Measurements from ENCODE around the gene GNG4. TPM values are rescaled to one million over a fixed set of nuclear protein-coding genes. Genes with fewer than 3 reads are reported as not detected.

GNG4 gene
- total and polyA plus RNA-seq, 2 of the 4 experiments (the other 2 are of a cell fraction), result 0.18 to 0.29 TPM

GRCh38 chr1:235622936-235623779, 26.4 kb downstream of the GNG4 start:
- peaks cover 2% of the 10 kb centered on the region; the same call in 1 of the 2 replicates for H3K9me1 ChIP-seq (ENCODE audit: insufficient read depth, low read length)
- H2BK20ac ChIP-seq (ENCODE audit: low read depth, low read length), result no peak overlapping the region
- no peak overlapping the region for H2BK15ac ChIP-seq (ENCODE audit: low read depth, low read length)
- H3K9ac ChIP-seq (ENCODE audit: low read depth, low read length), result no peak overlapping the region
- no peak for TF ChIP-seq MAZ (IDR thresholded peaks at IDR 0.05; ENCODE audit: borderline replicate concordance, low read depth, low read length)
- no peak overlapping the region for H2BK5ac ChIP-seq (ENCODE audit: low read depth, low read length, poor library complexity, severe bottlenecking)
- no peak overlapping the region for H3K4me3 ChIP-seq (ENCODE audit: insufficient read depth, low read depth, low read length)
- in situ Hi-C loops (cut with MboI; ENCODE audit: low sequenced_read_pairs) (no loop called here), intact Hi-C loops (cut with micrococcal nuclease) (no loop called here), dilution Hi-C loops (cut with HindIII; ENCODE audit: low sequenced_read_pairs, unreplicated experiment) (no loop called here)
- no peak overlapping the region for H4K5ac ChIP-seq (ENCODE audit: low read depth, low read length)
- H3K18ac ChIP-seq (ENCODE audit: low read depth, low read length), result no peak overlapping the region
- no peak overlapping the region for H4K91ac ChIP-seq (ENCODE audit: insufficient read depth, low read depth, low read length)
- CTCF ChIA-PET, result no interaction called here
- H4K8ac ChIP-seq (ENCODE audit: low read depth in 2 of 2, low read length in 2 of 2), result no peak overlapping the region
- no peak overlapping the region for H3K27ac ChIP-seq (ENCODE audit: insufficient read depth, low read length)
- H2BK120ac ChIP-seq (ENCODE audit: low read depth, low read length), result no peak overlapping the region
- H3K9me3 ChIP-seq (ENCODE audit: control insufficient read depth, insufficient read depth, low read length), result no peaks in the 10 kb centered on the region
- no peak for DNase-seq
- no peak overlapping the region for H3K23ac ChIP-seq (ENCODE audit: low read depth, low read length)
- H4K20me1 ChIP-seq (ENCODE audit: insufficient read depth, low read length), result no peaks in the 10 kb centered on the region
- 79% methylated on average over 9 of the region's 18 CpGs; no CpG with 5 or more reads in 1 of the 2 experiments for WGBS, 2 experiments (ENCODE audit: extremely low coverage in 2 of 2, insufficient read length in 1 of 2)
- no TSS peak for BruUV-seq (replicated peaks)
- H3K56ac ChIP-seq (ENCODE audit: extremely low read depth, insufficient read depth, low read length), result no peak overlapping the region
- POLR2A ChIA-PET (ENCODE audit: unreplicated experiment), result no interaction called here
- H3K79me1 ChIP-seq (ENCODE audit: low read depth in 1 of 2, low read length in 2 of 2), result no peaks in the 10 kb centered on the region
- no peak overlapping the region for H3K4me2 ChIP-seq (ENCODE audit: low read depth, low read length)
- no peak overlapping the region for H2AK5ac ChIP-seq (ENCODE audit: low read depth, low read length)
- no peak overlapping the region for H3K4ac ChIP-seq (ENCODE audit: low read depth, low read length)
- no peak for ATAC-seq (ENCODE audit: low read depth)
- H2AK9ac ChIP-seq (replicated peaks; ENCODE audit: low read depth, low read length, poor library complexity), result no peak overlapping the region
- no peaks in the 10 kb centered on the region for H3K36me3 ChIP-seq (ENCODE audit: control insufficient read depth, insufficient read depth, low read length)
- no peak overlapping the region for H3K14ac ChIP-seq (replicated peaks; ENCODE audit: low read depth, low read length)
- H3K27me3 ChIP-seq (ENCODE audit: control insufficient read depth, insufficient read depth, low read length), result peaks cover 11% of the 10 kb centered on the region
- H3K4me1 ChIP-seq (ENCODE audit: control insufficient read depth, insufficient read depth, low read length), result peaks cover 8% of the 10 kb centered on the region
- H2AFZ ChIP-seq (replicated peaks; ENCODE audit: low read length, poor library complexity), result no peak overlapping the region
